ENCODE measurements around the gene TRAM2. TPM values are rescaled to one million over a fixed set of nuclear protein-coding genes. Genes with fewer than 3 reads are reported as not detected.

TRAM2 gene
- total and polyA plus RNA-seq, 10 of the 15 experiments (the other 5 are each of a cell fraction or from before 2014, with no cell fraction given) = 2.5 to 15.0 (median 11.0) TPM

DNA sequence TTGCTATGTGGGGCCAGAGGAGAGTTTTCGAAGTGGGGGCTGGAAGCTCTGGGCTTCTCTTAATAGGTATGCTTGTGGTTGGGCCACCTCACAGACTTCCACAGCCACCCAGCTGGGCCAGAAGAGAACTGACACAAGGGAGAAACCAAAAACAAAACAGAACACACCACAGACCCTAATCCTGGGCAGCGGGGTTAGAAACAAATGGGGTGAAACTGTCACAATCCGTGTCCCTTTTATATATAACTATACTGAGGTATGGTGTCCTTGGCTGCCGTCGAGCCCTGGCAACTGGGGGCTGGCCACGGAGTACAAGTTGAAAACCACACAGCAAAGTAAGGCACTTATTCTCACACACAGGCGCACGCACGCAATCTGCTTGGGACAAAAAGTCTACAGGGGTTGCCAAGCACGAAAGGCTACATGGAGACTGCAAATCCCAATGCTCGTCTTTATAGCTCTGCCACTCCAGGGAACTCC is 78.3 kb downstream of the TRAM2 start (continued):
- TF ChIP-seq, protein P1, sequence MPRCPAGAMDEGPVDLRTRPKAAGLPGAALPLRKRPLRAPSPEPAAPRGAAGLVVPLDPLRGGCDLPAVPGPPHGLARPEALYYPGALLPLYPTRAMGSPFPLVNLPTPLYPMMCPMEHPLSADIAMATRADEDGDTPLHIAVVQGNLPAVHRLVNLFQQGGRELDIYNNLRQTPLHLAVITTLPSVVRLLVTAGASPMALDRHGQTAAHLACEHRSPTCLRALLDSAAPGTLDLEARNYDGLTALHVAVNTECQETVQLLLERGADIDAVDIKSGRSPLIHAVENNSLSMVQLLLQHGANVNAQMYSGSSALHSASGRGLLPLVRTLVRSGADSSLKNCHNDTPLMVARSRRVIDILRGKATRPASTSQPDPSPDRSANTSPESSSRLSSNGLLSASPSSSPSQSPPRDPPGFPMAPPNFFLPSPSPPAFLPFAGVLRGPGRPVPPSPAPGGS (IDR thresholded peaks at IDR 0.05; ENCODE audit: borderline replicate concordance, insufficient read depth, low read depth, low read length, poor library complexity, severe bottlenecking) = peak; percentile 17
- peak; percentile 51; the same call in 1 of the 2 replicates for TF ChIP-seq CBFB (IDR thresholded peaks at IDR 0.05; ENCODE audit: low read depth)
- TF ChIP-seq KAT2A (conservative IDR thresholded peaks at IDR 0.05; ENCODE audit: control insufficient read depth, low read depth, low read length) = no peak
- TF ChIP-seq, protein P2, sequence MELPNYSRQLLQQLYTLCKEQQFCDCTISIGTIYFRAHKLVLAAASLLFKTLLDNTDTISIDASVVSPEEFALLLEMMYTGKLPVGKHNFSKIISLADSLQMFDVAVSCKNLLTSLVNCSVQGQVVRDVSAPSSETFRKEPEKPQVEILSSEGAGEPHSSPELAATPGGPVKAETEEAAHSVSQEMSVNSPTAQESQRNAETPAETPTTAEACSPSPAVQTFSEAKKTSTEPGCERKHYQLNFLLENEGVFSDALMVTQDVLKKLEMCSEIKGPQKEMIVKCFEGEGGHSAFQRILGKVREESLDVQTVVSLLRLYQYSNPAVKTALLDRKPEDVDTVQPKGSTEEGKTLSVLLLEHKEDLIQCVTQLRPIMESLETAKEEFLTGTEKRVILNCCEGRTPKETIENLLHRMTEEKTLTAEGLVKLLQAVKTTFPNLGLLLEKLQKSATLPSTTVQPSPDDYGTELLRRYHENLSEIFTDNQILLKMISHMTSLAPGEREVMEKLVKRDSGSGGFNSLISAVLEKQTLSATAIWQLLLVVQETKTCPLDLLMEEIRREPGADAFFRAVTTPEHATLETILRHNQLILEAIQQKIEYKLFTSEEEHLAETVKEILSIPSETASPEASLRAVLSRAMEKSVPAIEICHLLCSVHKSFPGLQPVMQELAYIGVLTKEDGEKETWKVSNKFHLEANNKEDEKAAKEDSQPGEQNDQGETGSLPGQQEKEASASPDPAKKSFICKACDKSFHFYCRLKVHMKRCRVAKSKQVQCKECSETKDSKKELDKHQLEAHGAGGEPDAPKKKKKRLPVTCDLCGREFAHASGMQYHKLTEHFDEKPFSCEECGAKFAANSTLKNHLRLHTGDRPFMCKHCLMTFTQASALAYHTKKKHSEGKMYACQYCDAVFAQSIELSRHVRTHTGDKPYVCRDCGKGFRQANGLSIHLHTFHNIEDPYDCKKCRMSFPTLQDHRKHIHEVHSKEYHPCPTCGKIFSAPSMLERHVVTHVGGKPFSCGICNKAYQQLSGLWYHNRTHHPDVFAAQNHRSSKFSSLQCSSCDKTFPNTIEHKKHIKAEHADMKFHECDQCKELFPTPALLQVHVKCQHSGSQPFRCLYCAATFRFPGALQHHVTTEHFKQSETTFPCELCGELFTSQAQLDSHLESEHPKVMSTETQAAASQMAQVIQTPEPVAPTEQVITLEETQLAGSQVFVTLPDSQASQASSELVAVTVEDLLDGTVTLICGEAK (IDR thresholded peaks at IDR 0.05; ENCODE audit: borderline replicate concordance) = no peak
- no peak for TF ChIP-seq FOS (IDR thresholded peaks at IDR 0.05; ENCODE audit: borderline replicate concordance, extremely low read depth, insufficient read length)
- peak; percentile 31; the same call in 1 of the 2 replicates for TF ChIP-seq CHD2 (IDR thresholded peaks at IDR 0.05; ENCODE audit: borderline replicate concordance, low read depth, low read length)
- TF ChIP-seq RCOR1 (conservative IDR thresholded peaks at IDR 0.05; ENCODE audit: low read depth, low read length) = no peak
- no peak for TF ChIP-seq NR2C1 (IDR thresholded peaks at IDR 0.05)
- TF ChIP-seq MTA2 (IDR thresholded peaks at IDR 0.05; ENCODE audit: low read depth) = peak; percentile 42; the same call in 1 of the 2 replicates
- TF ChIP-seq, protein P3, sequence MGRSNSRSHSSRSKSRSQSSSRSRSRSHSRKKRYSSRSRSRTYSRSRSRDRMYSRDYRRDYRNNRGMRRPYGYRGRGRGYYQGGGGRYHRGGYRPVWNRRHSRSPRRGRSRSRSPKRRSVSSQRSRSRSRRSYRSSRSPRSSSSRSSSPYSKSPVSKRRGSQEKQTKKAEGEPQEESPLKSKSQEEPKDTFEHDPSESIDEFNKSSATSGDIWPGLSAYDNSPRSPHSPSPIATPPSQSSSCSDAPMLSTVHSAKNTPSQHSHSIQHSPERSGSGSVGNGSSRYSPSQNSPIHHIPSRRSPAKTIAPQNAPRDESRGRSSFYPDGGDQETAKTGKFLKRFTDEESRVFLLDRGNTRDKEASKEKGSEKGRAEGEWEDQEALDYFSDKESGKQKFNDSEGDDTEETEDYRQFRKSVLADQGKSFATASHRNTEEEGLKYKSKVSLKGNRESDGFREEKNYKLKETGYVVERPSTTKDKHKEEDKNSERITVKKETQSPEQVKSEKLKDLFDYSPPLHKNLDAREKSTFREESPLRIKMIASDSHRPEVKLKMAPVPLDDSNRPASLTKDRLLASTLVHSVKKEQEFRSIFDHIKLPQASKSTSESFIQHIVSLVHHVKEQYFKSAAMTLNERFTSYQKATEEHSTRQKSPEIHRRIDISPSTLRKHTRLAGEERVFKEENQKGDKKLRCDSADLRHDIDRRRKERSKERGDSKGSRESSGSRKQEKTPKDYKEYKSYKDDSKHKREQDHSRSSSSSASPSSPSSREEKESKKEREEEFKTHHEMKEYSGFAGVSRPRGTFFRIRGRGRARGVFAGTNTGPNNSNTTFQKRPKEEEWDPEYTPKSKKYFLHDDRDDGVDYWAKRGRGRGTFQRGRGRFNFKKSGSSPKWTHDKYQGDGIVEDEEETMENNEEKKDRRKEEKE (IDR thresholded peaks at IDR 0.05) = no peak
- 0 out of 2 replicates have a peak, but pooled peaks have one; percentile 13 for TF ChIP-seq NR2F1 (conservative IDR thresholded peaks at IDR 0.05)
- TF ChIP-seq CREM (IDR thresholded peaks at IDR 0.05; ENCODE audit: low read depth) = peak; percentile 70; the same call in 1 of the 2 replicates
- peak; percentile 55; the same call in 1 of the 2 replicates for TF ChIP-seq SPI1 (IDR thresholded peaks at IDR 0.05; ENCODE audit: borderline replicate concordance, insufficient read depth, low read depth, low read length)
- TF ChIP-seq NFXL1 (IDR thresholded peaks at IDR 0.05; ENCODE audit: borderline replicate concordance) = no peak
- peak; percentile 37; the same call in 1 of the 2 replicates for TF ChIP-seq TAF1 (IDR thresholded peaks at IDR 0.05; ENCODE audit: borderline replicate concordance, low read depth, low read length)
- TF ChIP-seq CHD1 (IDR thresholded peaks at IDR 0.05; ENCODE audit: low read depth, low read length) = no peak
- TF ChIP-seq, protein P4, sequence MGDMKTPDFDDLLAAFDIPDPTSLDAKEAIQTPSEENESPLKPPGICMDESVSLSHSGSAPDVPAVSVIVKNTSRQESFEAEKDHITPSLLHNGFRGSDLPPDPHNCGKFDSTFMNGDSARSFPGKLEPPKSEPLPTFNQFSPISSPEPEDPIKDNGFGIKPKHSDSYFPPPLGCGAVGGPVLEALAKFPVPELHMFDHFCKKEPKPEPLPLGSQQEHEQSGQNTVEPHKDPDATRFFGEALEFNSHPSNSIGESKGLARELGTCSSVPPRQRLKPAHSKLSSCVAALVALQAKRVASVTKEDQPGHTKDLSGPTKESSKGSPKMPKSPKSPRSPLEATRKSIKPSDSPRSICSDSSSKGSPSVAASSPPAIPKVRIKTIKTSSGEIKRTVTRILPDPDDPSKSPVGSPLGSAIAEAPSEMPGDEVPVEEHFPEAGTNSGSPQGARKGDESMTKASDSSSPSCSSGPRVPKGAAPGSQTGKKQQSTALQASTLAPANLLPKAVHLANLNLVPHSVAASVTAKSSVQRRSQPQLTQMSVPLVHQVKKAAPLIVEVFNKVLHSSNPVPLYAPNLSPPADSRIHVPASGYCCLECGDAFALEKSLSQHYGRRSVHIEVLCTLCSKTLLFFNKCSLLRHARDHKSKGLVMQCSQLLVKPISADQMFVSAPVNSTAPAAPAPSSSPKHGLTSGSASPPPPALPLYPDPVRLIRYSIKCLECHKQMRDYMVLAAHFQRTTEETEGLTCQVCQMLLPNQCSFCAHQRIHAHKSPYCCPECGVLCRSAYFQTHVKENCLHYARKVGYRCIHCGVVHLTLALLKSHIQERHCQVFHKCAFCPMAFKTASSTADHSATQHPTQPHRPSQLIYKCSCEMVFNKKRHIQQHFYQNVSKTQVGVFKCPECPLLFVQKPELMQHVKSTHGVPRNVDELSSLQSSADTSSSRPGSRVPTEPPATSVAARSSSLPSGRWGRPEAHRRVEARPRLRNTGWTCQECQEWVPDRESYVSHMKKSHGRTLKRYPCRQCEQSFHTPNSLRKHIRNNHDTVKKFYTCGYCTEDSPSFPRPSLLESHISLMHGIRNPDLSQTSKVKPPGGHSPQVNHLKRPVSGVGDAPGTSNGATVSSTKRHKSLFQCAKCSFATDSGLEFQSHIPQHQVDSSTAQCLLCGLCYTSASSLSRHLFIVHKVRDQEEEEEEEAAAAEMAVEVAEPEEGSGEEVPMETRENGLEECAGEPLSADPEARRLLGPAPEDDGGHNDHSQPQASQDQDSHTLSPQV (IDR thresholded peaks at IDR 0.05) = no peak
- TF ChIP-seq IRF4 (IDR thresholded peaks at IDR 0.05; ENCODE audit: low read depth, low read length) = 0 out of 2 replicates have a peak, but pooled peaks have one; percentile 44
